ENCODE measurements around the gene DAGLA. TPM values are rescaled to one million over a fixed set of nuclear protein-coding genes. Genes with fewer than 3 reads are reported as not detected.

Gene DAGLA
- total RNA-seq, 4 donors from 2014 or later = 1.5 to 5.6 (median 3.4) TPM

GRCh38 chr11:61750631-61751273 is 70.6 kb downstream of the DAGLA start:
- H3K36me3 ChIP-seq = no peaks in the 10 kb centered on the region
- no peaks in the 10 kb centered on the region for H3K9me3 ChIP-seq
- no peak overlapping the region for H3K4me3 ChIP-seq
- 93 to 94% methylated on average over 2 to 5 of the region's 5 CpGs for WGBS, 2 donors (ENCODE audit: low coverage in 1 of 2)
- H3K27ac ChIP-seq = no peak overlapping the region
- H3K27me3 ChIP-seq = peaks cover 46% of the 10 kb centered on the region
- TF ChIP-seq POLR2A (IDR thresholded peaks at IDR 0.05) (no peak), EP300 (IDR thresholded peaks at IDR 0.05) (no peak), CTCF (IDR thresholded peaks at IDR 0.05) (no peak), POLR2AphosphoS5 (IDR thresholded peaks at IDR 0.05) (no peak)
- peaks cover 0 to 21% (median 11%) of the 10 kb centered on the region in 3 donors for H3K4me1 ChIP-seq
- ATAC-seq = no peak

GRCh38 chr11:61751384-61751783 is 71.2 kb downstream of the DAGLA start:
- Histone ChIP-seq H3K4me1 (peaks cover 0 to 21% (median 11%) of the 10 kb centered on the region in 3 donors), H3K36me3 (no peaks in the 10 kb centered on the region), H3K4me3 (no peak overlapping the region), H3K9me3 (no peaks in the 10 kb centered on the region), H3K27me3 (peaks cover 46% of the 10 kb centered on the region), H3K27ac (no peak overlapping the region)
- WGBS, 2 donors (ENCODE audit: low coverage in 1 of 2) = 86 to 92% methylated on average over 11 to 12 of the region's 14 CpGs
- no peak for ATAC-seq
- TF ChIP-seq POLR2AphosphoS5 (IDR thresholded peaks at IDR 0.05) (no peak), CTCF (IDR thresholded peaks at IDR 0.05) (no peak), POLR2A (IDR thresholded peaks at IDR 0.05) (no peak), EP300 (IDR thresholded peaks at IDR 0.05) (no peak)

- Histone ChIP-seq H3K36me3 (no peaks in the 10 kb centered on the region), H3K4me1 (peaks cover 0 to 21% (median 11%) of the 10 kb centered on the region in 3 donors), H3K27ac (peak within 1 kb of the TSS in 1 of 4 donors; percentile 26), H3K4me3 (peak within 1 kb of the TSS in 1 of 2 donors; percentile 51), H3K27me3 (peaks cover 46% of the 10 kb centered on the region), H3K9me3 (no peaks in the 10 kb centered on the region)
- 0% methylated on average over 1 of the region's 93 CpGs; no CpG with 5 or more reads in 1 of the 2 donors for WGBS, 2 donors (ENCODE audit: low coverage in 1 of 2)
- ATAC-seq = peak; percentile 89
- TF ChIP-seq POLR2AphosphoS5 (IDR thresholded peaks at IDR 0.05) (no peak), CTCF (IDR thresholded peaks at IDR 0.05) (peak in 3 of 4 experiments; percentile 47 to 59 (median 52)), POLR2A (IDR thresholded peaks at IDR 0.05) (no peak), EP300 (IDR thresholded peaks at IDR 0.05) (no peak)
These were observed 72.1 kb downstream of the DAGLA start, which contains the start of gene MYRF for GRCh38 chr11:61752117-61752924. TSS of gene MYRF (plus strand) at chr11:61752636. CDS start at chr11:61752745, 109 bp downstream.

- no peak for ATAC-seq
- Histone ChIP-seq H3K36me3 (no peaks in the 10 kb centered on the region), H3K4me3 (peak overlapping the region in 1 of 2 donors; percentile 51), H3K4me1 (peaks cover 0 to 14% (median 7%) of the 10 kb centered on the region in 3 donors), H3K9me3 (no peaks in the 10 kb centered on the region), H3K27me3 (peaks cover 46% of the 10 kb centered on the region), H3K27ac (peak overlapping the region in 1 of 4 donors; percentile 26)
- WGBS, 2 donors (ENCODE audit: low coverage in 1 of 2) = 26 to 60% methylated on average over 2 to 5 of the region's 17 CpGs
- TF ChIP-seq EP300 (IDR thresholded peaks at IDR 0.05) = no peak
- TF ChIP-seq CTCF (IDR thresholded peaks at IDR 0.05) = no peak
- TF ChIP-seq POLR2AphosphoS5 (IDR thresholded peaks at IDR 0.05) = no peak
- no peak for TF ChIP-seq POLR2A (IDR thresholded peaks at IDR 0.05)
These were observed 72.8 kb downstream of the DAGLA start for GRCh38 chr11:61752925-61753521.

All from gastroesophageal sphincter (tissue), 4 donors.